ENCODE measurements around the gene SIPA1L2.

The SIPA1L2 gene

DNA sequence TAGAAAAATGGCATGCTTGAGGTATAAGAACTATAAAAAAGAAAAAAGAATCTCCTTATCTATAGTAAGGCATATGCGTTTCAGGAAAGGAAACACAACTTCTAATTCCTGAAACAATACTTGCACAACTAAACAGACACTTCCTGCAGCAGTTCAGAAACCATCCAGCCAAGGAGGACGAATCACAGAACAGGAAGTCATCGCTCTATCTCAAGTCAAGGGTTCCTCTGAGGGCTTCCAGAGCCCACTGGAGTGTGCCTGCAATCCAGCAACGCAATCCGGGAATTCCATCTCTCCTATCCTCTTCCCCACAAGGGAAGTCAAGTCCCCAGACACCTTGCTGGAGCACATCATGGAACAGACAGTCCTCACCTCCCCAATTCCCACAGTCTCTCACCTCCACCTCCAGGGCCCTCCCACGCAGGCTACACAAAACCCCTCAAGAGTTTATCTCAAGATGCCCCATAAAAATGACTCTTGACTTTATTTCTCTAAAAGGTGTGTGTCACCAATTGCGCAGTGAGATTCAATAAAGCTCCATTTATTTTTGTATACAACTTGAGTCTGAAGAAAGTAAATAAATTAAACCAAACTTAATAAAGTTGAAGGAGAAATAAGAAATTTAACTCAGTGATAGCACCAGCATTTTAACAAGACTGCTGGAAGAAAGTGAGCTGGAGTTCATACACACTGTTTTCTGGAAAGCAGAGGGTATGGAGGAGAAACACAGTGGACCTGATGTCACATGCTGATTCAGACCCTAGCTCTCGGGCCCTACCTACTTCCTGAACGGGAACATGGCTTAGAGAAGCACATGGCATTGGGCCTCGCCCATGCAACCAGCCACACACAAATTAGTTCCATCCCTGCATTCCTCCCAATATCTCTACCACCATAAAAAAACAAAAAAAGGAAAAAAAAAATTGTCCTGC lies 39.9 kb downstream of the SIPA1L2 start:
- DNase-seq = no peak

- no peak for DNase-seq
These were observed 40.7 kb downstream of the SIPA1L2 start for GRCh38 chr1:232589111-232589811.

GRCh38 chr1:232587141-232588008 lies 42.6 kb downstream of the SIPA1L2 start:
- DNase-seq = no peak

GRCh38 chr1:232586679-232587078 lies 43.3 kb downstream of the SIPA1L2 start:
- DNase-seq = no peak

DNA sequence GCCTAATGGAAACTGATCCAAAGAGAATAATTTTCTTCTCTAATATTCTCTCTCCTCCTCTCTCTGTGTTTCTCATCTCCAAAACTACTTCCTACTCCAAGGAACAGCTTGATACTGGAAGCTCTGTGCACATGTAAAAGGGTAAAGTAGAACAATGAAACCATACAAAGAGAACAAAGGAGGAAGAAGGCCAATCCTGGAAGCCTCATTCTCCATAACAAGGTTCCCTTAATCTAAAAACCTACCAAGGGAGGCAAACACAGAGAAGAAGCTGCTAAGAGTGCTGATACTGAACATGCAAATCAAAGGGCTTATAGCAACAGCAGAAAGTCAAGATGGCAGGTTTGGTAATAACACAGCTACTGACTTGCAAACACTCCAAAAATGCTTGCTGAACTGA lies 44.4 kb downstream of the SIPA1L2 start:
- no peak for DNase-seq

DNA sequence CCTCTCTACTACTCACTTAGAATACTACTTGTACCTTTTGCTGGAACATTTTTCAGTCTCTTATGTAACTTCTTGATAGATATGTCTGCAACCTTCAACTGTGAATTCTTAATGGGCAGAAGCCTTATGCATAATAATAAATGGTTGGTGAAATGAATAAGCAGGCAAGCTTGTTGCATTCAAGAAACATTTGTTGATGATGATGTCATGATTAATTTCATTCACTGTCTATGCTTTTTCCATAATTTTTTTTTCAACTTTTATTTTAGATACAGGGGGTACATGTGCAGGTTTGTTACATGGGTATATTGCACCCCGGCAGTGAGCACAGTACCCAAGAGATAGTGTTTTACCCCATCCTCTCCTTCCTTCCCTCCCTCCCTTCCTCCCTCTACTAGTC lies 48.0 kb downstream of the SIPA1L2 start:
- no peak for DNase-seq
